ENCODE measurements around the gene HOXA10. TPM values are rescaled to one million over a fixed set of nuclear protein-coding genes. Genes with fewer than 3 reads are reported as not detected.

The HOXA10 gene
- total RNA-seq, 4 donors from 2014 or later: 15.7 to 28.4 (median 19.8) TPM

- no peak for TF ChIP-seq POLR2A (IDR thresholded peaks at IDR 0.05)
- TF ChIP-seq CTCF (IDR thresholded peaks at IDR 0.05): no peak
- Histone ChIP-seq H3K27ac (no peak overlapping the region), H3K9me3 (peaks cover 0 to 6% (median 0%) of the 10 kb centered on the region in 4 donors), H3K4me3 (no peak overlapping the region), H3K36me3 (no peaks in the 10 kb centered on the region), H3K27me3 (peaks cover 0 to 88% of the 10 kb centered on the region in 2 donors), H3K4me1 (peaks cover 8 to 30% (median 15%) of the 10 kb centered on the region in 4 donors)
- no peak for DNase-seq
Measured at GRCh38 chr7:27194686-27195379, 20.7 kb upstream of the HOXA10 start.

- H3K27ac ChIP-seq: no peak overlapping the region
- H3K4me3 ChIP-seq: no peak overlapping the region
- no peak for TF ChIP-seq POLR2A (IDR thresholded peaks at IDR 0.05)
- no peak for TF ChIP-seq CTCF (IDR thresholded peaks at IDR 0.05)
- H3K27me3 ChIP-seq: peaks cover 3 to 90% of the 10 kb centered on the region in 2 donors
- no peaks in the 10 kb centered on the region for H3K36me3 ChIP-seq
- peaks cover 0 to 1% (median 0%) of the 10 kb centered on the region in 4 donors for H3K9me3 ChIP-seq
- peaks cover 6 to 28% (median 14%) of the 10 kb centered on the region in 4 donors for H3K4me1 ChIP-seq
- DNase-seq: no peak
Measured at GRCh38 chr7:27194002-27194352, 19.9 kb upstream of the HOXA10 start.

GRCh38 chr7:27193335-27194001 is 19.3 kb upstream of the HOXA10 start:
- Histone ChIP-seq H3K27ac (no peak overlapping the region), H3K4me1 (peaks cover 4 to 28% (median 17%) of the 10 kb centered on the region in 4 donors), H3K9me3 (no peaks in the 10 kb centered on the region), H3K4me3 (peak overlapping the region in 2 of 4 donors; percentile 40 to 44), H3K27me3 (peaks cover 4 to 89% of the 10 kb centered on the region in 2 donors), H3K36me3 (no peaks in the 10 kb centered on the region)
- DNase-seq: peak in 2 of 3 donors; percentile 5 to 37
- TF ChIP-seq POLR2A (IDR thresholded peaks at IDR 0.05): no peak
- TF ChIP-seq CTCF (IDR thresholded peaks at IDR 0.05): no peak

DNA sequence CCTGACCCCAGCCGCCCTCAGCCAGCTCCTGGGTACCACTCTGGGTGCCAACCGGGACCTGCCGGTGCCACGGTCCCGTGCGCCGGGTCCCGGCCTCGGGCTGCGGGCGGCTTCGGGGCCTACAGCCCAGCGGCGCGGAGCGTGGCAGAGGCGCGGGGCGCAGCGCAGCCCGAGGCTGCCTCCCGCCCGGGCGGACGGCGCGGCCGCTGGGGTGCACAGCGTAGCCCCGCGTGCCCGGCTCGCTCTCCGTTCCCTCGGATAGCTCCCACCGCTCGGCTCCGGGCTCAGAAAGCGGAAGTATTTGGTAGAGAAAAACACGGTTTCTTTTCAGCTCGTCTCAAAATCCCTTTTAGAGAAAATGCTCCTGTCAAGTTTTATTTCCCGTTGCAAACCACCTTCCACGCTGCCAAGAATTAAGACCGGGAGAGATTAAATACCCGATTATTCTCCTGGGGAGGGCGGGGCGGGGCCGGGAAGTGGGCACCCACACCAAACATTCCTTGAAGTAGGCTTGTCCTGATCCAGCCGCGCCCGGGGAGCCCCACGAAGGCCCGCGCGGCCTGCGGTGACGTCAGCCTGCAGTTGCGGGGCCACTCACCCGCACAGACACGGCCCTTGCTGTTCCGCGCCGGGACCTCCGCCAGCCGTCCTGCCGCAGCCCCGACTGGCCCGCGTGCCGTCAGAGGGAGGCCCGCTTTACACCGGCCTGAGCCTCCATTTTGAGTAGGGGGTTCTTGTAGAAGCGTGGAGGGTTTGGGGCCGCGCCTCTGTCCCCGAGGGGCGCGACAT is 18.6 kb upstream of the HOXA10 start:
- Histone ChIP-seq H3K4me3 (peak overlapping the region; percentile 3 to 44 (median 33)), H3K27me3 (peaks cover 4 to 89% of the 10 kb centered on the region in 2 donors), H3K9me3 (no peaks in the 10 kb centered on the region), H3K36me3 (no peaks in the 10 kb centered on the region), H3K27ac (no peak overlapping the region), H3K4me1 (peaks cover 4 to 34% (median 24%) of the 10 kb centered on the region in 4 donors)
- no peak for TF ChIP-seq POLR2A (IDR thresholded peaks at IDR 0.05)
- no peak for TF ChIP-seq CTCF (IDR thresholded peaks at IDR 0.05)
- DNase-seq: peak in 1 of 3 donors; percentile 56

- Histone ChIP-seq H3K9me3 (no peaks in the 10 kb centered on the region), H3K4me1 (peaks cover 4 to 34% (median 25%) of the 10 kb centered on the region in 4 donors), H3K36me3 (no peaks in the 10 kb centered on the region), H3K27ac (no peak overlapping the region), H3K4me3 (peak overlapping the region in 3 of 4 donors; percentile 26 to 44 (median 40)), H3K27me3 (peaks cover 4 to 87% of the 10 kb centered on the region in 2 donors)
- peak in 1 of 3 donors; percentile 53 for DNase-seq
- TF ChIP-seq CTCF (IDR thresholded peaks at IDR 0.05) (no peak), POLR2A (IDR thresholded peaks at IDR 0.05) (no peak)
Measured at GRCh38 chr7:27191833-27192545, 17.9 kb upstream of the HOXA10 start.
